Trophoblast cell (in vitro differentiated cells and primary cell): ENCODE data around the gene NANOS3.

Source experiments
- DNase-seq, 2 donors: peaks; one replicate each; pipeline ENCODE4 v3.0.0-alpha.2; 2016
- H2AFZ ChIP-seq: 2 replicates; pipeline ENCODE4 v1.6.1; 2013; ENCODE audit warnings: low read length, moderate library complexity, mild to moderate bottlenecking; ENCODE audit not compliant: insufficient read depth, poor library complexity
- H2AK5ac ChIP-seq: 2 replicates; pipeline ENCODE4 v1.6.1; 2013; ENCODE audit warnings: mild to moderate bottlenecking, low read length
- H2BK120ac ChIP-seq: 2 replicates; pipeline ENCODE4 v1.6.1; 2013; ENCODE audit warnings: low read length, mild to moderate bottlenecking, moderate library complexity; ENCODE audit not compliant: insufficient read depth, poor library complexity
- H2BK12ac ChIP-seq: 2 replicates; pipeline ENCODE4 v1.6.1; 2013; ENCODE audit warnings: mild to moderate bottlenecking, low read length, moderate library complexity
- H2BK5ac ChIP-seq: 2 replicates; pipeline ENCODE4 v1.6.1; 2013; ENCODE audit warnings: low read length, low read depth, moderate library complexity, mild to moderate bottlenecking; ENCODE audit not compliant: poor library complexity
- H3K14ac ChIP-seq: 2 replicates; pipeline ENCODE4 v1.6.1; 2013; ENCODE audit warnings: mild to moderate bottlenecking, low read length
- H3K18ac ChIP-seq: 2 replicates; pipeline ENCODE4 v1.6.1; 2013; ENCODE audit warnings: mild to moderate bottlenecking, low read length
- H3K23ac ChIP-seq: 2 replicates; pipeline ENCODE4 v1.6.1; 2013; ENCODE audit warnings: low read length
- H3K27ac ChIP-seq: 2 replicates; pipeline ENCODE4 v1.5.1; 2013; ENCODE audit warnings: low read depth, mild to moderate bottlenecking, inconsistent platforms, low read length, moderate library complexity
- H3K27me3 ChIP-seq: 2 replicates; pipeline ENCODE4 v1.6.1; 2013; ENCODE audit warnings: inconsistent platforms, mild to moderate bottlenecking, low read length, moderate library complexity; ENCODE audit not compliant: insufficient read depth
- H3K36me3 ChIP-seq, 2 experiments: 1 replicate in 1 of 2; 2 replicates in 1 of 2; pipeline ENCODE4 v1.6.1; 2013; ENCODE audit warnings: low read length in 2 of 2, mild to moderate bottlenecking in 2 of 2, moderate library complexity in 1 of 2; ENCODE audit not compliant: insufficient read depth in 2 of 2, control insufficient read depth in 1 of 2
- H3K4ac ChIP-seq: 2 replicates; pipeline ENCODE4 v1.6.1; 2013; ENCODE audit warnings: low read depth, mild to moderate bottlenecking, low read length, moderate library complexity
- H3K4me1 ChIP-seq, 2 experiments: 1 replicate in 1 of 2; 2 replicates in 1 of 2; pipeline ENCODE4 v1.6.1; 2013; ENCODE audit warnings: low read length in 2 of 2, mild to moderate bottlenecking in 2 of 2, moderate library complexity in 1 of 2; ENCODE audit not compliant: insufficient read depth in 2 of 2, control insufficient read depth in 1 of 2
- H3K4me2 ChIP-seq: 2 replicates; pipeline ENCODE4 v1.6.1; 2013; ENCODE audit warnings: inconsistent platforms, mild to moderate bottlenecking, low read length, moderate library complexity
- H3K4me3 ChIP-seq: 2 replicates; pipeline ENCODE4 v1.5.1; 2013; ENCODE audit warnings: mild to moderate bottlenecking, low read depth, low read length, inconsistent platforms
- H3K79me1 ChIP-seq: one replicate; pipeline ENCODE4 v1.6.1; 2013; ENCODE audit warnings: low read length
- H3K79me2 ChIP-seq: 2 replicates; pipeline ENCODE4 v1.6.1; 2013; ENCODE audit warnings: low read length, mild to moderate bottlenecking; ENCODE audit not compliant: control insufficient read depth, insufficient read depth, poor library complexity
- H3K9ac ChIP-seq: 2 replicates; pipeline ENCODE4 v1.6.1; 2013; ENCODE audit warnings: mild to moderate bottlenecking, low read length
- H3K9me3 ChIP-seq: 2 replicates; pipeline ENCODE4 v1.6.1; 2013; ENCODE audit warnings: low read depth, mild to moderate bottlenecking, control low read depth, inconsistent platforms, low read length; ENCODE audit not compliant: insufficient read depth
- H4K12ac ChIP-seq: 2 replicates; pipeline ENCODE4 v1.6.1; 2013; ENCODE audit warnings: low read depth, mild to moderate bottlenecking, low read length, moderate library complexity
- H4K8ac ChIP-seq: 2 replicates; pipeline ENCODE4 v1.6.1; 2013; ENCODE audit warnings: low read depth, mild to moderate bottlenecking, low read length, moderate library complexity
- H4K91ac ChIP-seq: one replicate; pipeline ENCODE4 v1.6.1; 2013; ENCODE audit warnings: low read depth, mild to moderate bottlenecking, low read length, moderate library complexity
- WGBS: extraction: QIAGEN DNeasy Blood & Tissue Kit; methylation state at CpG from one replicate; pipeline ENCODE4 v1.1.7; 2013; ENCODE audit warnings: missing lambda C conversion rate; ENCODE audit not compliant: insufficient read length, insufficient coverage; ENCODE audit errors: extremely low coverage; 5-methylcytosine and 5-hydroxymethylcytosine counted together

Gene NANOS3

DNA sequence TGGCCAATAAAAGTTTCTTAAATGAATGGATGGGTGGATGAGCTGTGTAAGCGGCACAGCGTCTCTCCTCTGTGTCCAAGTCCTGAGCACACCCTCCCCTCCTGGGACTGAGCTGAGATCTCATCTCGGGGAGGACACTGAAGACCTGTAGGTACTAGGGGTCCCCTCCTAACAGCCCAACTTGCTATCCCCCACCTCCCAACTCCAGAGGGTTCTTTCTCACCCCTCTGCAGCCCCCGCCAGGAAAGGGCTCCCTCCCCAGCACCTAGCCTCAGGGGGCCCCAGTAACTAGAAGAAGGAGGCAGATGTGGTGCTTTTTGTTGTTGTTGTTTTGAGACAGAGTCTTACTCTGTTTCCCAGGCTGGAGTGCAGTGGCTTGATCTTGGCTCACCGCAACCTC lies 1.1 kb upstream of the NANOS3 start:
- Histone ChIP-seq H2AFZ (no peak overlapping the region), H4K91ac (no peak overlapping the region), H2BK12ac (no peak overlapping the region), H3K4me2 (no peak overlapping the region), H3K4me1 (peaks cover 20 to 26% of the 10 kb centered on the region in 2 experiments), H4K12ac (no peak overlapping the region), H3K79me1 (peaks cover 13% of the 10 kb centered on the region), H3K27ac (no peak overlapping the region), H3K23ac (no peak overlapping the region), H2BK5ac (no peak overlapping the region), H3K9me3 (peaks cover 3% of the 10 kb centered on the region), H3K36me3 (no peaks in the 10 kb centered on the region), H3K4ac (no peak overlapping the region), H3K18ac (no peak overlapping the region), H3K79me2 (no peaks in the 10 kb centered on the region), H2BK120ac (no peak overlapping the region), H2AK5ac (peak overlapping the region; percentile 12), H3K4me3 (no peak overlapping the region), H3K9ac (no peak overlapping the region), H4K8ac (no peak overlapping the region), H3K14ac (no peak overlapping the region), H3K27me3 (no peaks in the 10 kb centered on the region)
- no peak for DNase-seq
- WGBS: no CpG with 5 or more reads among the region's 5 CpGs

GRCh38 chr19:13877303-13877702 lies 369 bp downstream of the NANOS3 start:
- Histone ChIP-seq H3K4me1 (peaks cover 31 to 32% of the 10 kb centered on the region in 2 experiments), H2BK12ac (no peak overlapping the region), H2BK5ac (no peak overlapping the region), H3K9ac (no peak overlapping the region), H2AFZ (no peak overlapping the region), H3K14ac (no peak overlapping the region), H3K79me2 (no peaks in the 10 kb centered on the region), H3K4ac (no peak overlapping the region), H3K18ac (no peak overlapping the region), H3K4me2 (no peak overlapping the region), H2BK120ac (no peak overlapping the region), H4K91ac (no peak overlapping the region), H4K12ac (no peak overlapping the region), H3K27ac (no peak overlapping the region), H3K9me3 (peaks cover 3% of the 10 kb centered on the region), H3K79me1 (peaks cover 19% of the 10 kb centered on the region), H2AK5ac (peak overlapping the region; percentile 3), H3K36me3 (no peaks in the 10 kb centered on the region), H4K8ac (no peak overlapping the region), H3K23ac (no peak overlapping the region), H3K4me3 (no peak overlapping the region), H3K27me3 (no peaks in the 10 kb centered on the region)
- WGBS: no CpG with 5 or more reads among the region's 27 CpGs
- DNase-seq: no peak

GRCh38 chr19:13880059-13881043 lies 3.4 kb downstream of the NANOS3 start:
- no CpG with 5 or more reads among the region's 34 CpGs for WGBS
- H3K4me1 ChIP-seq: peaks cover 20 to 22% of the 10 kb centered on the region in 2 experiments
- no peaks in the 10 kb centered on the region for H3K36me3 ChIP-seq
- H3K79me2 ChIP-seq: no peaks in the 10 kb centered on the region
- DNase-seq: peak; percentile 92 to 96
- peak overlapping the region; percentile 63 for H3K4me2 ChIP-seq
- peaks cover 3% of the 10 kb centered on the region for H3K9me3 ChIP-seq
- no peak overlapping the region for H3K4ac ChIP-seq
- peak overlapping the region; percentile 28 for H3K14ac ChIP-seq
- H4K8ac ChIP-seq: peak overlapping the region; percentile 79
- H2AFZ ChIP-seq: peak overlapping the region; percentile 50
- H2BK5ac ChIP-seq: peak overlapping the region; percentile 48
- H4K91ac ChIP-seq: peak overlapping the region; percentile 49
- no peak overlapping the region for H3K27ac ChIP-seq
- peak overlapping the region; percentile 35 for H2AK5ac ChIP-seq
- H3K23ac ChIP-seq: no peak overlapping the region
- H3K27me3 ChIP-seq: no peaks in the 10 kb centered on the region
- peak overlapping the region; percentile 48 for H2BK120ac ChIP-seq
- H3K18ac ChIP-seq: peak overlapping the region; percentile 62
- peaks cover 12% of the 10 kb centered on the region for H3K79me1 ChIP-seq
- H3K9ac ChIP-seq: no peak overlapping the region
- H2BK12ac ChIP-seq: peak overlapping the region; percentile 30
- no peak overlapping the region for H3K4me3 ChIP-seq
- H4K12ac ChIP-seq: peak overlapping the region; percentile 10

GRCh38 chr19:13881251-13881691 lies 4.3 kb downstream of the NANOS3 start:
- H4K91ac ChIP-seq: peak overlapping the region; percentile 75
- peaks cover 3% of the 10 kb centered on the region for H3K9me3 ChIP-seq
- no peak overlapping the region for H3K9ac ChIP-seq
- H3K27ac ChIP-seq: peak overlapping the region; percentile 29
- no peak overlapping the region for H3K23ac ChIP-seq
- H2AFZ ChIP-seq: peak overlapping the region; percentile 83
- no peak overlapping the region for H4K12ac ChIP-seq
- no peak overlapping the region for H3K4ac ChIP-seq
- H3K79me1 ChIP-seq: peaks cover 12% of the 10 kb centered on the region
- H3K4me1 ChIP-seq: peaks cover 20 to 22% of the 10 kb centered on the region in 2 experiments
- H2AK5ac ChIP-seq: no peak overlapping the region
- no peaks in the 10 kb centered on the region for H3K36me3 ChIP-seq
- no peaks in the 10 kb centered on the region for H3K79me2 ChIP-seq
- peak overlapping the region; percentile 73 for H2BK5ac ChIP-seq
- H3K18ac ChIP-seq: peak overlapping the region; percentile 39
- H2BK120ac ChIP-seq: peak overlapping the region; percentile 80
- H3K14ac ChIP-seq: peak overlapping the region; percentile 92
- H2BK12ac ChIP-seq: peak overlapping the region; percentile 94
- H3K4me3 ChIP-seq: no peak overlapping the region
- no peak for DNase-seq
- peak overlapping the region; percentile 3 for H3K4me2 ChIP-seq
- no peaks in the 10 kb centered on the region for H3K27me3 ChIP-seq
- no CpG with 5 or more reads among the region's 12 CpGs for WGBS
- peak overlapping the region; percentile 86 for H4K8ac ChIP-seq
